Esophagus squamous epithelium (tissue), 5 donors: ENCODE results near the gene TBC1D14. TPM values are rescaled to one million over a fixed set of nuclear protein-coding genes. Genes with fewer than 3 reads are reported as not detected.

Experiments used
- DNase-seq: peaks from one replicate; lab custom pipeline; 2025; lab: John Stamatoyannopoulos, UW
- H3K27ac ChIP-seq, 4 donors: fragments of 200-600 bp; sonication (generic); one replicate each; pipeline ENCODE4 v1.5.1; 2016 to 2019; ENCODE audit warnings: mild to moderate bottlenecking in 1 of 4
- H3K27me3 ChIP-seq, 4 donors: fragments of 200-600 bp; sonication (generic); 1 replicate in 3 of 4; 2 replicates in 1 of 4; pipeline versions ENCODE4 v1.5.1 to v1.6.0; 2017 to 2021; ENCODE audit warnings: antibody characterized with exemption in 1 of 4
- H3K36me3 ChIP-seq, 3 donors: fragments of 200-600 bp; sonication (generic); one replicate each; pipeline ENCODE4 v1.5.1; 2016 to 2019
- H3K4me1 ChIP-seq, 3 donors: fragments of 200-600 bp; sonication (generic); one replicate each; pipeline ENCODE4 v1.5.1; 2017 to 2019
- H3K4me3 ChIP-seq, 4 donors: fragments of 200-600 bp; sonication (generic); 1 replicate in 3 of 4; 2 replicates in 1 of 4; pipeline ENCODE4 v1.5.1; 2016 to 2019; ENCODE audit warnings: mild to moderate bottlenecking in 2 of 4, moderate library complexity in 1 of 4
- H3K9me3 ChIP-seq, 3 donors: fragments of 200-600 bp; sonication (generic); one replicate each; pipeline ENCODE4 v1.5.1; 2016 to 2019
- CTCF ChIP-seq, 6 experiments: fragments of 450-650 bp in 4 of 6; fragments of 200-600 bp in 2 of 6; sonication (generic) in 2 of 6; IDR thresholded peaks; one replicate each; pipeline ENCODE4 v1.5.1; 2016 to 2019; ENCODE audit warnings: antibody characterized with exemption in 6 of 6, mild to moderate bottlenecking in 4 of 6, moderate library complexity in 4 of 6
- POLR2A ChIP-seq, 4 donors: fragments of 450-650 bp; IDR thresholded peaks; one replicate each; pipeline ENCODE4 v1.6.1; 2017; ENCODE audit warnings: antibody characterized with exemption in 4 of 4, mild to moderate bottlenecking in 4 of 4, moderate library complexity in 3 of 4
- WGBS, 2 donors: methylation state at CpG; one replicate each; pipeline ENCODE4 v1.1.5; 2018; 5-methylcytosine and 5-hydroxymethylcytosine counted together
- intact Hi-C: fragments of 100-400 bp; cut with DNase I; formaldehyde crosslinking; loops from one replicate; pipeline ENCODE4 v1.15.0; 2022
- total RNA-seq, 4 donors: library from RNA; depleted of rRNA; stranded (reverse); fragments of >200 nt; gene quantifications; one replicate each; pipeline ENCODE4 v1.1.0, GENCODE V29; 2016
- donor health status: DM: yes; HTN: yes; CAD: no.

TBC1D14 gene
- total RNA-seq, 4 donors from 2014 or later = 28.2 to 50.4 (median 42.1) TPM

- Histone ChIP-seq H3K4me1 (peaks cover 13 to 23% (median 14%) of the 10 kb centered on the region in 3 donors), H3K27ac (peak overlapping the region in 3 of 4 donors; percentile 32 to 61 (median 38)), H3K4me3 (peak overlapping the region in 1 of 4 donors; percentile 8), H3K36me3 (no peaks in the 10 kb centered on the region), H3K27me3 (no peaks in the 10 kb centered on the region), H3K9me3 (no peaks in the 10 kb centered on the region)
- DNase-seq = no peak
- intact Hi-C loops = no loop called here
- 40 to 45% methylated on average over 7 to 9 of the region's 20 CpGs for WGBS, 2 donors
- TF ChIP-seq CTCF (IDR thresholded peaks at IDR 0.05) (peak in 1 of 6 experiments; percentile 7), POLR2A (IDR thresholded peaks at IDR 0.05) (no peak)
These were observed 17.3 kb upstream of the TBC1D14 start for GRCh38 chr4:6892190-6892908.

DNA sequence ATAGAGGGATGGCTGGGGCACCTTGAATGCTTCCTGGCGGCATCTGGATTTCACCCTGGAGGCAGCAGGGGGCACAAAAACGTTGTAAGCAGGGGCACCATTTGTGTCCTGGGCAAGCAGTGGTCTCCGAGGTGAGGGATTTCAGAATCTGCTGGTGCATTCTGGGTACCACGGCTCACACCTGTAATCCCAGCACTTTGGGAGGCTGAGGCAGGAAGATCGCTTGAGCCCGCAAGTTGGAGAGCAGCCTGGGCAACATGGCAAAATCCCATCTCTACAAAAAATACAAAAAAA lies 16.8 kb upstream of the TBC1D14 start:
- Histone ChIP-seq H3K9me3 (no peaks in the 10 kb centered on the region), H3K4me3 (no peak overlapping the region), H3K36me3 (no peaks in the 10 kb centered on the region), H3K4me1 (peaks cover 13 to 22% (median 14%) of the 10 kb centered on the region in 3 donors), H3K27me3 (no peaks in the 10 kb centered on the region), H3K27ac (peak overlapping the region in 3 of 4 donors; percentile 13 to 38 (median 32))
- 69 to 80% methylated on average over 5 to 6 of the region's 6 CpGs for WGBS, 2 donors
- no peak for TF ChIP-seq POLR2A (IDR thresholded peaks at IDR 0.05)
- no peak for TF ChIP-seq CTCF (IDR thresholded peaks at IDR 0.05)
- no peak for DNase-seq
- intact Hi-C loops = no loop called here

- Histone ChIP-seq H3K4me3 (no peak overlapping the region), H3K4me1 (peaks cover 13 to 17% (median 14%) of the 10 kb centered on the region in 3 donors), H3K9me3 (no peaks in the 10 kb centered on the region), H3K36me3 (no peaks in the 10 kb centered on the region), H3K27ac (no peak overlapping the region), H3K27me3 (no peaks in the 10 kb centered on the region)
- 74 to 82% methylated on average over 6 to 7 of the region's 7 CpGs for WGBS, 2 donors
- no peak for DNase-seq
- intact Hi-C loops = no loop called here
- TF ChIP-seq CTCF (IDR thresholded peaks at IDR 0.05) (no peak), POLR2A (IDR thresholded peaks at IDR 0.05) (no peak)
These were observed 16.1 kb upstream of the TBC1D14 start for GRCh38 chr4:6893449-6894085.

DNA sequence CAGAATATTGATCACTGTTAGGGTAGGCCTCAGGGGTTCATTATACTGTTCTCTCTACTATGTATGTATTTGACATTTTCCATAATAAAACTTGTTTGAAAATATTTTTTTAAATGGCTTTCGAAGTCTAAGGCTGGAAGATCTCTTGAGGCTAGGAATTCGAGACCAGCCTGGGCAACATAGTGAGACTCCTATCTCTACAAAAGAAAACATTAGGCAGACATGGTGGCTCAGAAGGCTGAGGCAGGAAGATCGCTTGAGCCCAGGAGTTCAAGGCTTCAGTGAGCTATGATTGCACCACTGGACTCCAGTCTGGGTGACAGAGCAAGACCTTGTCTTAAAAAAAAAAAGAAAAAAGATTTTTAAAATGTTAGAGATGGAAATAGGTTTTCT lies 15.5 kb upstream of the TBC1D14 start:
- Histone ChIP-seq H3K27me3 (no peaks in the 10 kb centered on the region), H3K36me3 (no peaks in the 10 kb centered on the region), H3K4me1 (peaks cover 13 to 17% (median 14%) of the 10 kb centered on the region in 3 donors), H3K27ac (no peak overlapping the region), H3K4me3 (no peak overlapping the region), H3K9me3 (no peaks in the 10 kb centered on the region)
- no peak for TF ChIP-seq POLR2A (IDR thresholded peaks at IDR 0.05)
- TF ChIP-seq CTCF (IDR thresholded peaks at IDR 0.05) = no peak
- intact Hi-C loops = no loop called here
- DNase-seq = no peak
- 90 to 98% methylated on average over 3 of the region's 3 CpGs for WGBS, 2 donors
